Activated naive CD4-positive, alpha-beta T cell treated with anti-CD3 and anti-CD28 coated beads, Interleukin-2, amount 50 U/mL, for 16 hours (primary cell): Measurements from ENCODE around the gene NAT8L.
A peak's percentile ranks its signal among the peaks of the same experiment; 100 is the strongest.
"Not testable (repeated sequence)": the region's sequence is repeated elsewhere in the genome, so short reads cannot be mapped to it uniquely, and the experiment has no call there.

ENCODE experiments used
- DNase-seq: peaks from one replicate; pipeline ENCODE4 v3.0.0-alpha.2; 2020

The NAT8L gene

GRCh38 chr4:2059046-2059725 is at the start of gene NAT8L:
NAT8L (plus strand) TSS chr4:2059327; CDS start chr4:2059512, 185 bp downstream.
- DNase-seq = peak; percentile 25

- peak; percentile 51 for DNase-seq
These were observed 49.4 kb upstream of the NAT8L start for GRCh38 chr4:2009651-2010233.

- DNase-seq = no peak
These were observed 47.5 kb upstream of the NAT8L start for GRCh38 chr4:2011583-2011982.

- DNase-seq = no peak
These were observed 44.1 kb upstream of the NAT8L start for GRCh38 chr4:2015008-2015407.

GRCh38 chr4:2021358-2022018 is 37.6 kb upstream of the NAT8L start:
- not testable (repeated sequence) for DNase-seq

- no peak for DNase-seq
These were observed 34.4 kb upstream of the NAT8L start for GRCh38 chr4:2024683-2025082.

- no peak for DNase-seq
These were observed 33.3 kb upstream of the NAT8L start for GRCh38 chr4:2025817-2026216.

- DNase-seq = not testable (repeated sequence)
These were observed 32.0 kb upstream of the NAT8L start for GRCh38 chr4:2027120-2027519.

GRCh38 chr4:2031161-2031560 is 28.0 kb upstream of the NAT8L start:
- DNase-seq = not testable (repeated sequence)

GRCh38 chr4:2036327-2036726 is 22.8 kb upstream of the NAT8L start:
- DNase-seq = no peak

GRCh38 chr4:2036866-2037265 is 22.3 kb upstream of the NAT8L start:
- DNase-seq = no peak

GRCh38 chr4:2040391-2041238 is 18.5 kb upstream of the NAT8L start:
- no peak for DNase-seq

- DNase-seq = peak; percentile 87
These were observed 17.6 kb upstream of the NAT8L start for GRCh38 chr4:2041239-2042130.

- peak; percentile 49 for DNase-seq
These were observed 16.8 kb upstream of the NAT8L start for GRCh38 chr4:2042204-2042946.

- DNase-seq = no peak
These were observed 16.2 kb upstream of the NAT8L start for GRCh38 chr4:2042947-2043395.

- DNase-seq = no peak
These were observed 15.6 kb upstream of the NAT8L start for GRCh38 chr4:2043396-2044118.

- DNase-seq = no peak
These were observed 15.0 kb upstream of the NAT8L start for GRCh38 chr4:2044119-2044485.

GRCh38 chr4:2044542-2045517 is 14.3 kb upstream of the NAT8L start:
- no peak for DNase-seq

GRCh38 chr4:2045518-2045951 is 13.6 kb upstream of the NAT8L start:
- no peak for DNase-seq
